Loucy (cell line): Measurements from ENCODE around the gene KIF21A.

Experiments used
- H2AFZ ChIP-seq: fragments of 200-600 bp; sonication (generic); 2 replicates; pipeline ENCODE4 v1.6.0; 2016; ENCODE audit warnings: antibody characterized with exemption, mild to moderate bottlenecking, low read length, moderate library complexity
- H3F3A ChIP-seq: fragments of 200-600 bp; 2 replicates; pipeline ENCODE4 v1.6.0; 2016; ENCODE audit warnings: antibody characterized with exemption, low read depth, mild to moderate bottlenecking
- H3K27me3 ChIP-seq: fragments of 200-600 bp; sonication (generic); 2 replicates; pipeline ENCODE4 v1.6.1; 2014; ENCODE audit warnings: low read length, mild to moderate bottlenecking; ENCODE audit not compliant: insufficient read depth, poor library complexity, severe bottlenecking
- H3K36me3 ChIP-seq: fragments of 200-600 bp; sonication (generic); 2 replicates; pipeline ENCODE4 v1.6.1; 2016; ENCODE audit warnings: low read length; ENCODE audit not compliant: insufficient read depth
- H3K4me1 ChIP-seq: fragments of 200-600 bp; sonication (generic); 2 replicates; pipeline ENCODE4 v1.5.1; 2014; ENCODE audit warnings: low read length, mild to moderate bottlenecking; ENCODE audit not compliant: insufficient read depth, poor library complexity, severe bottlenecking
- H3K4me2 ChIP-seq: fragments of 200-600 bp; sonication (generic); 2 replicates; pipeline ENCODE4 v1.6.0; 2014; ENCODE audit warnings: antibody characterized with exemption, low read length, low read depth, mild to moderate bottlenecking; ENCODE audit not compliant: poor library complexity, severe bottlenecking
- H3K4me3 ChIP-seq: fragments of 200-600 bp; sonication (generic); 2 replicates; pipeline ENCODE4 v1.5.1; 2014; ENCODE audit warnings: low read length, mild to moderate bottlenecking, mixed read lengths; ENCODE audit not compliant: poor library complexity, severe bottlenecking
- H3K79me2 ChIP-seq: fragments of 200-600 bp; sonication (generic); 2 replicates; pipeline ENCODE4 v1.6.1; 2014; ENCODE audit warnings: low read length; ENCODE audit not compliant: insufficient read depth
- H3K9ac ChIP-seq: fragments of 200-600 bp; sonication (generic); 2 replicates; pipeline ENCODE4 v1.6.0; 2014; ENCODE audit warnings: mild to moderate bottlenecking, low read depth, low read length, moderate library complexity; ENCODE audit not compliant: poor library complexity, severe bottlenecking
- H3K9me2 ChIP-seq: fragments of 200-600 bp; sonication (generic); replicated peaks from 2 replicates; pipeline ENCODE4 v1.6.1; 2016; ENCODE audit warnings: low read depth, low read length, mixed read lengths
- H3K9me3 ChIP-seq: fragments of 200-600 bp; sonication (generic); 2 replicates; pipeline ENCODE4 v1.6.1; 2014; ENCODE audit warnings: mild to moderate bottlenecking, antibody characterized with exemption, low read length, low read depth; ENCODE audit not compliant: insufficient read depth
- H4K20me1 ChIP-seq: fragments of 200-600 bp; sonication (generic); 2 replicates; pipeline ENCODE4 v1.6.0; 2014; ENCODE audit warnings: antibody characterized with exemption, low read length, mild to moderate bottlenecking; ENCODE audit not compliant: insufficient read depth, poor library complexity, severe bottlenecking
- EZH2phosphoT487 ChIP-seq: fragments of 200-600 bp; IDR thresholded peaks from 2 replicates; pipeline ENCODE4 v1.6.1; 2018; ENCODE audit warnings: antibody characterized with exemption, mild to moderate bottlenecking, moderate library complexity, borderline replicate concordance
- TF ChIP-seq, protein P1 (sequence below): fragments of 200-600 bp; sonication (generic); conservative IDR thresholded peaks from 2 replicates; pipeline ENCODE4 v1.5.1; 2014; ENCODE audit warnings: mild to moderate bottlenecking, antibody characterized with exemption, low read length

The KIF21A gene

DNA sequence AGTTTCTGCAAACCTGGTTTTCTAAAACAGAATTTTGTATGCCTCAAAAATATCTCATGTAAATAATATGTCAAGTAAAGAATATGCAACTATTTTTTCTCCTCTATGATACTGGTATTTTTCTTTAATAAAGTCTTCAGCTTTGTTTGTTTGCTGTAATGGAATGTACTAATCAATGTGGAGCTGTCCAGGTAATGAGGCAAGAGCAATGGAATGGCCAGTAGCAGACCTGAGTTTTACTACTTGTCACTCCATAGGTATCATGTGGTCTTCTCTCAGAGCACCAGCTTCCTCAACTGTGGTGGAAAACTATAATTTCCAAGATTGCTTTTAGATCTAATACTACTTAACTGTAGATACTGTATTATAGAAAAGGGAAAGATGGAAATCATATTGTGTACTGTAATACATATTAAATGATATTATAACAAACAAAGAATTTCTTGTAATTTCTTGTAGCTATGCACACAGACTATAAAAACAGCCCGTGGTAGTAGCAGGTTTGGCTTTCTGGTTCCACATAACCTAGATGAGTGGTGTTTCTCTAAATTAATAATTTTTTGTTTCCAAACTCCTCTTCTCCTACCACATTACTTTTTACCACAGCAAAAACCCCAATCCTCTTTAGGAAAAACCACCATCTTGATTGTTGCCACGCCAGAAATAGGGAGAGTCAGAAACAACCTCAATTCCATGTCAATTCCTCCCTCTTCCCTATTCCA is 70.6 kb downstream of the KIF21A start:
- H3K4me2 ChIP-seq = no peak overlapping the region
- no peaks in the 10 kb centered on the region for H3K79me2 ChIP-seq
- no peaks in the 10 kb centered on the region for H3K36me3 ChIP-seq
- H3K4me3 ChIP-seq = no peak overlapping the region
- H3F3A ChIP-seq = no peaks in the 10 kb centered on the region
- H3K9me2 ChIP-seq = no peaks in the 10 kb centered on the region
- H3K9ac ChIP-seq = no peak overlapping the region
- no peak overlapping the region for H2AFZ ChIP-seq
- H3K9me3 ChIP-seq = no peaks in the 10 kb centered on the region
- TF ChIP-seq, protein P1, sequence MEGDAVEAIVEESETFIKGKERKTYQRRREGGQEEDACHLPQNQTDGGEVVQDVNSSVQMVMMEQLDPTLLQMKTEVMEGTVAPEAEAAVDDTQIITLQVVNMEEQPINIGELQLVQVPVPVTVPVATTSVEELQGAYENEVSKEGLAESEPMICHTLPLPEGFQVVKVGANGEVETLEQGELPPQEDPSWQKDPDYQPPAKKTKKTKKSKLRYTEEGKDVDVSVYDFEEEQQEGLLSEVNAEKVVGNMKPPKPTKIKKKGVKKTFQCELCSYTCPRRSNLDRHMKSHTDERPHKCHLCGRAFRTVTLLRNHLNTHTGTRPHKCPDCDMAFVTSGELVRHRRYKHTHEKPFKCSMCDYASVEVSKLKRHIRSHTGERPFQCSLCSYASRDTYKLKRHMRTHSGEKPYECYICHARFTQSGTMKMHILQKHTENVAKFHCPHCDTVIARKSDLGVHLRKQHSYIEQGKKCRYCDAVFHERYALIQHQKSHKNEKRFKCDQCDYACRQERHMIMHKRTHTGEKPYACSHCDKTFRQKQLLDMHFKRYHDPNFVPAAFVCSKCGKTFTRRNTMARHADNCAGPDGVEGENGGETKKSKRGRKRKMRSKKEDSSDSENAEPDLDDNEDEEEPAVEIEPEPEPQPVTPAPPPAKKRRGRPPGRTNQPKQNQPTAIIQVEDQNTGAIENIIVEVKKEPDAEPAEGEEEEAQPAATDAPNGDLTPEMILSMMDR = no peak
- TF ChIP-seq EZH2phosphoT487 = no peak
- H4K20me1 ChIP-seq = no peaks in the 10 kb centered on the region
- H3K27me3 ChIP-seq = no peaks in the 10 kb centered on the region
- H3K4me1 ChIP-seq = no peaks in the 10 kb centered on the region

DNA sequence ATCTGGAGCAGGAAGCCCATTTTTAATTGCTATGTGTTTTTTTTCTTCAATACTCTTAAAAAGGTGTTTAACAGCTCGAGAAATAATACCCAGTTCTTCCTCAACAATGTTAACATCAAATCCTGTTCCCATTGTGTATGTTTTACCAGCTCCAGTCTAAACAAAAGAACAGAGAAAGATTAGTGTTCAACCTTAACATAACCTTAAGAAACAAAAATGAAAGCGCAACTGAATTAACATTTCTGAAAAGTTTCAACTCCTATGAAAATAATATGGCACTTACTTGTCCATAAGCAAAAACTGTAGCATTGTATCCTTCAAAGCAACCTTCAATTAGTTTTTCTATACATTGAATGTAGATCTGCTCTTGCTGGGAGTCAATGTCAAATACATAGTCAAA is 73.2 kb downstream of the KIF21A start:
- Histone ChIP-seq H3K4me1 (no peaks in the 10 kb centered on the region), H3K4me2 (no peak overlapping the region), H2AFZ (no peak overlapping the region), H3K79me2 (no peaks in the 10 kb centered on the region), H3F3A (no peaks in the 10 kb centered on the region), H3K9me3 (no peaks in the 10 kb centered on the region), H4K20me1 (no peaks in the 10 kb centered on the region), H3K9ac (no peak overlapping the region), H3K36me3 (no peaks in the 10 kb centered on the region), H3K4me3 (no peak overlapping the region), H3K9me2 (no peaks in the 10 kb centered on the region), H3K27me3 (no peaks in the 10 kb centered on the region)
- TF ChIP-seq EZH2phosphoT487 = no peak
- TF ChIP-seq, protein P1 = no peak

DNA sequence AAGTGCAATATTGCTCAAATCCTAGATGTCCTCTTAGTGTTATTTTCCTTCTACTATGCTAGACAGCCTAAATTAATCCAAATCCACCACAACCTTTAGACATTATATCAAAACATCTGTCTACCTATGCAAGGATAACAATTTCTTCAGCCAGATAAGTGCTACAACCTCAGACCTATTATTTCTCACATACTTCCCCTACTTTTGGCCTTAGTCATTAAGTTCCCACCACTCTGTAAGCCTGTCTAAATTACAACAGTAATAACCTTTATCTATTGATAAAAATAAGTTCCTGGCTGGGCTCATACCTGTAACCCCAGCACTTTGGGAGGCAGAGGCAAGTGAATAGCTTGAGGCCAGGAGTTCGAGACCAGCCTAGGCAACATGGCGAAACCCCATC is 74.0 kb downstream of the KIF21A start:
- Histone ChIP-seq H3K4me1 (no peaks in the 10 kb centered on the region), H3F3A (no peaks in the 10 kb centered on the region), H3K36me3 (no peaks in the 10 kb centered on the region), H3K4me3 (no peak overlapping the region), H3K79me2 (no peaks in the 10 kb centered on the region), H2AFZ (no peak overlapping the region), H3K9ac (no peak overlapping the region), H4K20me1 (no peaks in the 10 kb centered on the region), H3K27me3 (no peaks in the 10 kb centered on the region), H3K4me2 (no peak overlapping the region), H3K9me3 (no peaks in the 10 kb centered on the region), H3K9me2 (no peaks in the 10 kb centered on the region)
- TF ChIP-seq EZH2phosphoT487 = no peak
- TF ChIP-seq, protein P1 = no peak
